Upper lobe of left lung (tissue), 4 donors: ENCODE data around the gene SYNPO2.

Experiments used
- POLR2A ChIP-seq, 4 donors: fragments of 450-650 bp; IDR thresholded peaks; one replicate each; pipeline ENCODE4 v1.5.1; 2016 to 2017; ENCODE audit warnings: antibody characterized with exemption in 4 of 4, mild to moderate bottlenecking in 2 of 4
- POLR2AphosphoS5 ChIP-seq, 2 donors: sonication (generic); formaldehyde crosslinking; IDR thresholded peaks; one replicate each; pipeline ENCODE4 v1.5.1; 2017; ENCODE audit warnings: antibody characterized with exemption in 2 of 2

DNA sequence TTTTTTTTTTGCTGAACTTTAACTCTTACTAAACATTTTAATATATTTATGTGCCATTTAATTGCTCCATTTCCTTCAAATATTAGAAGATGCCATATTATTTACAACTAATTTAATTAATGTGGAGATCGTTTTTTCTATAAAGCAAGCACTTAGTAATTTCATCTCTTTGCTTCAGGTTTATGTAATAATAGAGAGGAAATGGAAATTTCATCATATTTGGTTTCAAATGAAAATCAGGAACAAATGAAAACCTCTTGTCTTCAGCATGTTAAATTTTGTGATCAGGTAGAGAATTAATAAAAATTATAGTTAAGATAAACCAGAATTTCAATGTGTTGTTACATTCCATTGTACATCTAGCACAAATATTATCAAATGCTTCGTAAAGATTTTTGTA, 120.1 kb downstream of the SYNPO2 start:
- TF ChIP-seq POLR2AphosphoS5 (IDR thresholded peaks at IDR 0.05) (no peak), POLR2A (IDR thresholded peaks at IDR 0.05) (no peak)
